ENCODE measurements around the gene JOSD1.
A peak's percentile ranks its signal among the peaks of the same experiment; 100 is the strongest.

Gene JOSD1

GRCh38 chr22:38707984-38708383 lies 7.2 kb upstream of the JOSD1 start:
- no peak overlapping the region for H3K4me3 ChIP-seq (ENCODE audit: control insufficient read depth, low read depth, low read length)
- TF ChIP-seq CTCF (conservative IDR thresholded peaks at IDR 0.05; ENCODE audit: control insufficient read depth, insufficient read depth, low read depth, low read length), result no peak

DNA sequence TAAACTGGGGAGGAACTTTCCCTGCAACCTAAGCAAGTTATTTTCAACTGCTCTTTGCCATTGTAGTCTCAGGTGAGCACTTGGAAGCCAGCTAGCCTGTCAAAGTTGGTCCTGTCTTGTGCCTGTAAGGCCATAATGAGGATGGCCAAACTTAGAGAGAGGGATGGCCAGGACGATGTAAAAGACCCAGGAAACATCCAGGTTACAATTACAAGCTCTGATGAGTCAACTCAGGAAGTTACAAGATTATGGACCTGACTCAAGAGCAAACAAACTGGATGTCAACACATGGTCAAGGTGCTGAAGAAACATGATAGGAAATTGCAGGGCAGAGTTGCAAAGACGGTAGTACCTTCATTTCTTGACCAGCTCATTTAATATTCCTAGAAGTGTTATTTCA lies 6.6 kb upstream of the JOSD1 start:
- H3K4me3 ChIP-seq (ENCODE audit: control insufficient read depth, low read depth, low read length), result peak overlapping the region; percentile 70
- TF ChIP-seq CTCF (conservative IDR thresholded peaks at IDR 0.05; ENCODE audit: control insufficient read depth, insufficient read depth, low read depth, low read length), result no peak
- DNase-seq (ENCODE audit: low read depth), result peak; percentile 63

More at GRCh38 chr22:38707984-38708383, 7.2 kb upstream of the JOSD1 start:
- no peak for DNase-seq (ENCODE audit: low read depth)

DNA sequence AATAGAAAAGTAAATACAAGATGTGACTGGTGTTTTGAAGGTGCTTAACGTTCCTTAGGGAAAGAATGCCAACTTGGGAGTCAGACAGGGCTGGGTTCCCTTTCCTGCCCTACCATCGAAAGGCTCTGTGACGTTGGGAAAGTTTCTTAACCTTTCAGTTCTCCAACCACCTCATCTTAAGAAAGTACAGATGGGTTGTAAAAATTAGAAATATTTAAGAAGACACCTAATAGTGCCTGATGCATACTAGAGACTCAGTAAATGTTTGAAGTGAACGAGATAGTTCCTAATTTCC lies 6.1 kb upstream of the JOSD1 start:
- peak; percentile 23 for DNase-seq (ENCODE audit: low read depth)

DNA sequence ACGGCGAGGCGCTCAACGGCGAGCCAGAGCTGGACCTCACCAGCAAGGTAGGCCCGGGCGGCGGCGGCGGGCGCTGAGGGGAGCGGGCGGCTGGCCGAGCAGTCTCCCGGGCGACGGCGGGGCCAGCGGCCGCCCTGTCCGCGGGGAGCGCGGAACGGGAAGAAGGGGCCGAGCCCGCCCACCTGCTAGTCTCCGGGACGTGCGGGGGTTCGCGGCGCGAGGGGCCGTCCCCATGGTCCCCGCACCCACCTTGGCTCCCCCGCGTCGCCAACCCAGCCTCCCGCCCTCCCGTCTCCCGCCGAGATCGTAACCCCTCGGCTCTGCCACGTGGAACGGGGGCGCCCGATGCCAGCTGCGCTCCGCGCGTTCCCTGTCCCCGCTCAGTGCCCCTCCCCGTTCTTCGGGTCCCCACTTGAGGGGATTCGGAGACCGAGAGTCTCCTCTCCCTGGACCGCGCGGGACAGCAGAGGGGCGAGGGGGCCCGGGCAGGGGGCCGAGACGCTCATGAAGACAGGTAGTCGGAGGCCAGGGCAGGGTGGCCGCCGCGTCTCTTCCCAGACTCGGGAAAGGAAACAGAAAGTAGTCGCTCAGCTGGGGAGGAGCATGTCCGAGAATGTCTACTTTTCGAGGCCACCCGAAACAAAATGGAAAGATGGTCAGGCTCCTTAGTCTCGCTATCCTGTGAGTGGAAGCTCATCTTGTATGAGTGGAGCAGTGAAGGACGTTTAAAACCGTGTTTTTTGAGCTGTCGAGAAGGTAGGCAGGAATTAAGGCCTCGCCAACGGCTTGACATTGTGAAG lies 5.6 kb upstream of the JOSD1 start:
- TF ChIP-seq CTCF (conservative IDR thresholded peaks at IDR 0.05; ENCODE audit: control insufficient read depth, insufficient read depth, low read depth, low read length), result no peak
- peak; percentile 29 for DNase-seq (ENCODE audit: low read depth)
- H3K4me3 ChIP-seq (ENCODE audit: control insufficient read depth, low read depth, low read length), result peak overlapping the region; percentile 70

More for the DNA sequence above, 6.1 kb upstream of the JOSD1 start:
- TF ChIP-seq CTCF (conservative IDR thresholded peaks at IDR 0.05; ENCODE audit: control insufficient read depth, insufficient read depth, low read depth, low read length), result no peak
- H3K4me3 ChIP-seq (ENCODE audit: control insufficient read depth, low read depth, low read length), result peak overlapping the region; percentile 70

- peak; percentile 100 for DNase-seq (ENCODE audit: low read depth)
- peak within 1 kb of the TSS; percentile 70 for H3K4me3 ChIP-seq (ENCODE audit: control insufficient read depth, low read depth, low read length)
- no peak for TF ChIP-seq CTCF (conservative IDR thresholded peaks at IDR 0.05; ENCODE audit: control insufficient read depth, insufficient read depth, low read depth, low read length)
These were observed 4.7 kb upstream of the JOSD1 start, which contains the start of gene GTPBP1 for GRCh38 chr22:38705235-38706100. Gene GTPBP1 (plus strand): TSS chr22:38705944. CDS start chr22:38705956, 12 bp downstream.

- H3K4me3 ChIP-seq (ENCODE audit: control insufficient read depth, low read depth, low read length), result peak overlapping the region; percentile 47
- no peak for DNase-seq (ENCODE audit: low read depth)
- no peak for TF ChIP-seq CTCF (conservative IDR thresholded peaks at IDR 0.05; ENCODE audit: control insufficient read depth, insufficient read depth, low read depth, low read length)
These were observed 4.0 kb upstream of the JOSD1 start for GRCh38 chr22:38704654-38705234.
